HL-60 (cell line): ENCODE results near the gene HSFX2.

Experiments used
- DNase-seq, 2 experiments: peaks; one replicate each; pipeline ENCODE4 v3.0.0-alpha.2; 2010 to 2020; ENCODE audit warnings: low read depth in 1 of 2, low spot score in 1 of 2
- H3K27ac ChIP-seq: fragments of 250-450 bp; sonication (Bioruptor Pico); replicated peaks from 2 replicates; pipeline ENCODE4 v1.5.1; 2020; ENCODE audit warnings: mild to moderate bottlenecking, moderate library complexity
- H3K27me3 ChIP-seq: fragments of 250-450 bp; sonication (Bioruptor Pico); 2 replicates; pipeline ENCODE4 v1.5.1; 2021; ENCODE audit warnings: mild to moderate bottlenecking, moderate library complexity; ENCODE audit not compliant: insufficient read depth, poor library complexity, severe bottlenecking
- H3K4me3 ChIP-seq: replicated peaks from 2 replicates; pipeline ENCODE4 v1.5.1; 2011; ENCODE audit warnings: mild to moderate bottlenecking, control low read depth, low read length; ENCODE audit not compliant: insufficient read depth
- CTCF ChIP-seq: IDR thresholded peaks from one replicate; pipeline ENCODE4 v1.5.1; 2011; ENCODE audit warnings: low read length, control low read depth, inconsistent platforms; ENCODE audit not compliant: insufficient read depth
- GABPA ChIP-seq: IDR thresholded peaks from 2 replicates; pipeline ENCODE4 v1.6.1; 2012; ENCODE audit warnings: low read depth
- POLR2AphosphoS5 ChIP-seq: IDR thresholded peaks from 2 replicates; pipeline ENCODE4 v1.6.1; 2012; ENCODE audit warnings: low read depth
- REST ChIP-seq: IDR thresholded peaks from 2 replicates; pipeline ENCODE4 v1.6.1; 2012; ENCODE audit warnings: low read depth; ENCODE audit not compliant: insufficient replicate concordance
- SPI1 ChIP-seq: IDR thresholded peaks from 2 replicates; pipeline ENCODE4 v1.6.1; 2012; ENCODE audit warnings: low read depth, mild to moderate bottlenecking, borderline replicate concordance

The HSFX2 gene

GRCh38 chrX:149638860-149639259, 43.7 kb upstream of the HSFX2 start:
- DNase-seq: no peak
- no peaks in the 10 kb centered on the region for H3K27me3 ChIP-seq
- H3K4me3 ChIP-seq: no peak overlapping the region
- no peak overlapping the region for H3K27ac ChIP-seq
- TF ChIP-seq REST: no peak
- TF ChIP-seq POLR2AphosphoS5: no peak

- TF ChIP-seq CTCF (no peak), POLR2AphosphoS5 (no peak), GABPA (no peak), REST (no peak), SPI1 (no peak)
- DNase-seq: no peak
- no peaks in the 10 kb centered on the region for H3K27me3 ChIP-seq
- no peak overlapping the region for H3K4me3 ChIP-seq
- H3K27ac ChIP-seq: no peak overlapping the region
These were observed 38.4 kb upstream of the HSFX2 start for GRCh38 chrX:149633511-149633910.

GRCh38 chrX:149631234-149632165, 36.4 kb upstream of the HSFX2 start, which contains the start of gene TMEM185A:
TMEM185A (minus strand) TSS chrX:149631792; CDS start chrX:149631580, 212 bp downstream.
- TF ChIP-seq CTCF: no peak
- peak; percentile 32; the same call in 1 of the 2 replicates for TF ChIP-seq POLR2AphosphoS5

GRCh38 chrX:149630681-149631233, 35.6 kb upstream of the HSFX2 start:
- DNase-seq: peak in 1 of 2 experiments; percentile 17
- Histone ChIP-seq H3K27ac (peak overlapping the region; percentile 40), H3K27me3 (no peaks in the 10 kb centered on the region), H3K4me3 (peak overlapping the region; percentile 71)
- no peak for TF ChIP-seq REST
- no peak for TF ChIP-seq SPI1
- TF ChIP-seq CTCF: no peak
- no peak for TF ChIP-seq GABPA
- TF ChIP-seq POLR2AphosphoS5: no peak

More at GRCh38 chrX:149631234-149632165, 36.4 kb upstream of the HSFX2 start, which contains the start of gene TMEM185A:
- H3K27me3 ChIP-seq: no peaks in the 10 kb centered on the region
- H3K27ac ChIP-seq: peak within 1 kb of the TSS; percentile 40
- peak; percentile 33 to 58 for DNase-seq
- peak within 1 kb of the TSS; percentile 71 for H3K4me3 ChIP-seq
